Activated CD4-positive, alpha-beta T cell treated with anti-CD3 and anti-CD28 coated beads for 48 hours (primary cell): ENCODE results near the gene PRELID3B.

Experiments
- DNase-seq: peaks from one replicate; pipeline ENCODE4 v3.0.0-alpha.2; 2020

The PRELID3B gene

GRCh38 chr20:58993332-58994248, 49.0 kb downstream of the PRELID3B start:
- DNase-seq = no peak

GRCh38 chr20:58992911-58993310, 49.7 kb downstream of the PRELID3B start:
- DNase-seq = no peak

GRCh38 chr20:58991715-58992114, 50.9 kb downstream of the PRELID3B start:
- no peak for DNase-seq

GRCh38 chr20:58990651-58991445, 51.7 kb downstream of the PRELID3B start:
- DNase-seq = no peak

- DNase-seq = no peak
These were observed 53.4 kb downstream of the PRELID3B start for GRCh38 chr20:58989196-58989595.

GRCh38 chr20:58988565-58988882, 54.1 kb downstream of the PRELID3B start:
- DNase-seq = no peak

- DNase-seq = no peak
These were observed 54.6 kb downstream of the PRELID3B start for GRCh38 chr20:58987790-58988564.

GRCh38 chr20:58986968-58987517, 55.5 kb downstream of the PRELID3B start:
- DNase-seq = no peak

GRCh38 chr20:58986286-58986967, 56.2 kb downstream of the PRELID3B start:
- DNase-seq = no peak

GRCh38 chr20:58985656-58986055, 56.9 kb downstream of the PRELID3B start:
- no peak for DNase-seq

GRCh38 chr20:58984691-58985090, 57.9 kb downstream of the PRELID3B start:
- DNase-seq = no peak
